VCaP (cell line): Measurements from ENCODE around the gene RABGAP1L.

Experiments used
- H3K27ac ChIP-seq: fragments of 450-650 bp; 2 replicates; pipeline ENCODE4 v1.5.1; 2017
- TF ChIP-seq, protein P1 (sequence below): fragments of 450-650 bp; conservative IDR thresholded peaks from 2 replicates; pipeline ENCODE4 v1.5.1; 2017; ENCODE audit warnings: mild to moderate bottlenecking, moderate library complexity

The RABGAP1L gene

DNA sequence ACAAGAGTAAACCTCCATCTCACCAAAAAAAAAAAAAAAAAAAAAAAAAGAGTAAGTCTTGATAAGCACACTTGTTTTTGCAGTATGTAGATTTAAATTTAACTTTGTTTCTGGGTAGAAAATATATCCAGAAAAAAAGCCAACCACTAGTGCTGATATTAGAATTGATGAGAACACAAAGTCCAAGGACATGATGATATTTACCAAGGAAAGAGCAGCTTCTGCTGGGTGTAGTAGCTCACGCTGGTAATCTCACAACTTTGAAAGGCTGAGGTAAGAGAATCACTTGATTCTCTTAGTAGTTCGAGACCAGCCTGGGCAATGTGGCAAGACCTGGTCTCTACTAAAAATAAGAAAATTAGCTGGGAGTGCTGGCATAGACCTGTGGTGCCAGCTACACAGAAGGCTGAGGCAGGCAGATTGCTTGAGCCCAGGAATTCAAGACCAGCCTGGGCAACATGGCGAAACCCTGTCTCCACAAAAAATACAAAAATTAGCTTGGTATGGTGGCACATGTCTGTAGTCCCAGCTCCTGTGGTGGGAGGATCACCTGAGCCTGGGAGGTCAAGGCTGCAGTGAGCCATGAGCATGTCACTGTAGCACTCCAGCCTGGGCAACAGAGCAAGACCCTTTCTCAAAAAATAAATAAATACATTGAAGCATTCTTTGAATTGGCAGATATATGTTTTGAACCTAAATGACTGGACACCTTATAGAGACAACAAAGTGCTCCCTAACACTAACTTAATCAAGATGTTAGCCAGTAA lies 776.8 kb downstream of the RABGAP1L start:
- no peak overlapping the region for H3K27ac ChIP-seq
- TF ChIP-seq, protein P1, sequence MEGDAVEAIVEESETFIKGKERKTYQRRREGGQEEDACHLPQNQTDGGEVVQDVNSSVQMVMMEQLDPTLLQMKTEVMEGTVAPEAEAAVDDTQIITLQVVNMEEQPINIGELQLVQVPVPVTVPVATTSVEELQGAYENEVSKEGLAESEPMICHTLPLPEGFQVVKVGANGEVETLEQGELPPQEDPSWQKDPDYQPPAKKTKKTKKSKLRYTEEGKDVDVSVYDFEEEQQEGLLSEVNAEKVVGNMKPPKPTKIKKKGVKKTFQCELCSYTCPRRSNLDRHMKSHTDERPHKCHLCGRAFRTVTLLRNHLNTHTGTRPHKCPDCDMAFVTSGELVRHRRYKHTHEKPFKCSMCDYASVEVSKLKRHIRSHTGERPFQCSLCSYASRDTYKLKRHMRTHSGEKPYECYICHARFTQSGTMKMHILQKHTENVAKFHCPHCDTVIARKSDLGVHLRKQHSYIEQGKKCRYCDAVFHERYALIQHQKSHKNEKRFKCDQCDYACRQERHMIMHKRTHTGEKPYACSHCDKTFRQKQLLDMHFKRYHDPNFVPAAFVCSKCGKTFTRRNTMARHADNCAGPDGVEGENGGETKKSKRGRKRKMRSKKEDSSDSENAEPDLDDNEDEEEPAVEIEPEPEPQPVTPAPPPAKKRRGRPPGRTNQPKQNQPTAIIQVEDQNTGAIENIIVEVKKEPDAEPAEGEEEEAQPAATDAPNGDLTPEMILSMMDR, result no peak

DNA sequence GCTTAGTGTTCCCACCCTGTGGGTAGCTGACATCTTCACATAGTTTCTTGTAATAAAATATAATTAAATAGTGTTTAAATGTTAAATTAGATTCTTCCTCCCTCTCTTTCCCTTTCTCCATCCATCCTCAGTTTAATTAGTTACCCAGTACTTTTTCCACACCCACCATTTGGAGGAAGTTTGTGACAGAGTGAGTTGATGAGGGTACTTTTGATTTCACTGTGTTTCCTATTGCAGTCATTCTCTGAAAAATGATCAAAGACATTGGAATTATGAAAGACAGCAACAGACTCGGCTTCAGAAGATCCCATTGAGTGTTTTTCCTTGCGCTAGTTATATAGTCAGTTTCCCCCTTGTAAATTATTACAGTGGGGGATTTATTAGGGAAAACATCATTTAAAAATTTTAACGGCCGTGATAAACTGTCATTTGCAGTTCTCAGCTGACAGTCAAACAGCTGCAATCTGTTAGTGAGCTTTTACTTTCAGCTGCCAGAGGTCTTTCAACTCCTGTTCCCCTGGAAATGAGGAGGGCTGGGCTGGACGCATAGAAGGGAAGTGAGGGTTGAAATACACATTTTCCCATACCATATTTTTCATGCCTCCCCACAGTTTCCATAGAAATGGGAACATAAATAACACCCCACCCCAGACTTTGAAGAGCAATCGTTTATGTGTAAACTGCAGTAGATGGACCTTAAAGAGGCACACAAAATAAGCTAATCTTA lies 779.1 kb downstream of the RABGAP1L start:
- TF ChIP-seq, protein P1, result no peak
- H3K27ac ChIP-seq, result no peak overlapping the region

DNA sequence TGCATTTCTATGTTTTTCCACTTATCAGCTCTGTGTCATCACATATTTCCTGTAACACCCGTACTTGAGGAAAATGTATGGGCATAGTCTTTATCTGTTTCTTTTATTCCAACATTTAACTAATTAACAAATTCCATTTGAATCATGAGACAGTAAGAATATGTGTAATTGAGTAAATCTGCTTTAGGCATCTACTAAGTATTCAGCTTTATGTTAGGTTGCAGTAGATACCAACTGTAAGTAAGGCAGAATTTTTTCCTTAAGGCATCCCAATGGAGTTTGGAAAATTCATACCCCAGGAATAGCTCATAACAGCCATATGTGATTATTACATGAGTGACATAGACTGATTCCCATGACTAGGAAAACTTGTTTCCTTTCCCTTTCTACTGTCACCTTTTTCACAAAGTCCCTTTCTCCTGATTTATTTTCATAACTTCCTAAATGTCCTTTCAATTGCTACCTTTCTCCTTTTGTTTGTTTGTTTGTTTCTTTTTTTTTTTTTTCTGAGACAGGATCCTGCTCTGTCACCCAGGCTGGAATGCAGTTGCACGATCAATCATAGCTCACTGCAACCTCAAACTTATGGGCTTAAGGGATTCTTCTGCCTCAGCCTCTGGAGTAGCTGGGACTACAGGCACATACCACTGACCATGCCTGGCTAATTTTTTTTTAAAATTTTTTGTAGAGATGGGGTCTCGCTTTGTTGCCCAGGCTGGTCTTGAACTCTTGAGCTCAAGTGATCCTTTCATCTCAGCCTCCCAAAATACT lies 780.6 kb downstream of the RABGAP1L start:
- TF ChIP-seq, protein P1, result no peak
- H3K27ac ChIP-seq, result no peak overlapping the region

DNA sequence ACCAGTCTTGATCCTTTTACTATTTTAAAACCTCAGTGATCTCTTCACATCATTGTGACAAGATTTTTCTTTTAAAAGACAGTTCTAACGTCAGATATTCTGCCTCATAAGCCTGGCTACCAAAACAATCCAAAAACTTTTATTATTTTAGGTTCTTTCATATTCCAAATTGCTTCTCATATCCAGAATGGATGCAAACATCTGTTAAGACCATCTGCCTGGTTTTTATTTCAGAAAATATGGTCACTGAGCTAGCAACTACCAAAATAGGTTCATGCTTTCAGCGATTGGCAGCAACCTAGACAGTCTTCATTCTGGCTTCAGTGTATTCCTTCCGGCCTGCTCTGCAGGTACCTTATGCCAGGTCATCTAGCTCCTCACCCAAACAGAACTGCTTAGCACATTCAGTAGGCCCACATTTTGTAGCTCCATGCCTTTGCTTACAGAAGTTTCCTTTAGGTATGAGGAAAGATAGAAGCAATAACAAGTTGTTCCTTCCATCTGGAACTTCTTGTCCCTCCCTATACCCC lies 781.4 kb downstream of the RABGAP1L start:
- TF ChIP-seq, protein P1, result no peak
- no peak overlapping the region for H3K27ac ChIP-seq

DNA sequence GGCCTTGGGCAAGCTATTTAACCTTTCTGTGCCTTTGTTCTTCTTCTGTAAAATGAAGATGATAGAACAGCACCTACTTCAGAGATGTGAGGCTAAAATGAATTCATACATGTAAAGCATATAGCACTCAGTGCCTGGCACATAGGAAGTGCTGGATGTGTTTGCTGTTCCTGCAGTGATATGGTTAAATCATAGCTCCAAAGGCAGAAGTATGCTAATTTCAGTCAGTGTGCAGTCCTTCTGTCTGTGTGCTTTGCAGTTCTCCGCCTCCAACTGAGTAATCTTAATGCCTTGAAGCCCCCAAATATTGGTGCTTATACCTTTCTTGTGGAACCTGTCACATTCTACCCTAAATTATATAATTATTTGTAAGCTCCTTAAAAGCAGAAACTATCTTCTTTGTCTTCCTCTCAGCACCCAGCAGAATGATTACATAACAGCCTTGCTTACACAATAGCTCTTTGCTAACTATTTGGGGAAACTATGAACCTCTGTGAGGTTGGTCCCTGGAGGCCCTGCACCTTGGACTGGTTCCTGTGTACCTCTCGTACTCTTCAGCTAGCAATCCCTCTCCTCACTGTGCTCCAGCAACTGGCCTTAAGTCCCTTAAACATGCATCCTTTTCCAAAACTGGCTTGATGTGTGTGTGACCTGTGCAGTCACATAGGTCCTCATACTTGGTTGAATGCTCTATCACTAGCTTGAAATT lies 783.4 kb downstream of the RABGAP1L start:
- no peak overlapping the region for H3K27ac ChIP-seq
- TF ChIP-seq, protein P1, result no peak

DNA sequence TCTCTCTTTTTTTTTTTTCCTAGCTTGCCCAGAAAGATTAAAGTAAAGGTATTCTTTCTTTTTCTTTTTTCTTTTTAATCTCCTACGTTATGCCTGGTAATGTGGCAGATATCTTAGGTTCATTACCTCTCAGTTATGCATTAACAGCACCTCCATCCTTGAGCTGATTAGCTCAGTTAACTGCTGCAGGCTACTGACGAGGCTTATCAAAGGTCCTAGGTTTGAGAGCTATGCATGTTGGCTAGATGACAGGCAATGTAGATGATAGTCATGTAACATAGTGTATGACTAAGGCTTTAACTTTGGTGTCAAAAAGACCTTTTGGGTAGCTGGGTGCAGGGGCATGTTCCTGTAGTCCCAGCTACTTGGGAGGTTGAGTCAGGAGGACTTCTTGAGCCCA lies 786.7 kb downstream of the RABGAP1L start:
- no peak overlapping the region for H3K27ac ChIP-seq

More for the DNA sequence above, 786.7 kb downstream of the RABGAP1L start:
- TF ChIP-seq, protein P1, result no peak
